AG04450 (cell line): Measurements from ENCODE around the gene ECE1. TPM values are rescaled to one million over a fixed set of nuclear protein-coding genes. Genes with fewer than 3 reads are reported as not detected.

Experiments
- CTCF ChIA-PET: fragments of 300-600, 350-600 bp; formaldehyde crosslinking; extraction: SDS; loops from one replicate; lab custom pipeline; 2022; ENCODE audit warnings: antibody characterized with exemption, inconsistent platforms; lab: Charles Lee
- POLR2A ChIA-PET: fragments of 350-600 bp; formaldehyde crosslinking; extraction: SDS; loops from one replicate; lab custom pipeline; 2021; ENCODE audit warnings: antibody characterized with exemption, inconsistent platforms; lab: Yijun Ruan, JAX
- DNase-seq: peaks from one replicate; pipeline ENCODE4 v3.0.0-alpha.2; 2011; ENCODE audit warnings: low read depth, low spot score
- H3K27ac ChIP-seq: one replicate; pipeline ENCODE4 v1.5.1; 2012; ENCODE audit warnings: low read depth, low read length, control low read depth
- H3K27me3 ChIP-seq: one replicate; pipeline ENCODE4 v1.6.0; 2012; ENCODE audit warnings: low read length; ENCODE audit not compliant: control insufficient read depth, insufficient read depth
- H3K4me3 ChIP-seq: 2 replicates; pipeline ENCODE4 v1.5.1; 2011; ENCODE audit warnings: mild to moderate bottlenecking, low read depth, low read length, control low read depth
- H3K9me3 ChIP-seq: 2 replicates; pipeline ENCODE4 v1.5.1; 2012; ENCODE audit warnings: low read length; ENCODE audit not compliant: control insufficient read depth, insufficient read depth
- CTCF ChIP-seq: IDR thresholded peaks from 2 replicates; pipeline ENCODE4 v1.5.1; 2011; ENCODE audit warnings: low read depth, low read length, control low read depth, inconsistent platforms
- polyA plus RNA-seq: library from polyadenylated mRNA; depleted of rRNA; stranded (reverse); fragments of >200 nt; gene quantifications from 2 replicates; pipeline ENCODE4 v1.2.3, GENCODE V29; 2011

Gene ECE1
- polyA plus RNA-seq, 1 experiment: 161 TPM

- no peak for DNase-seq
- POLR2A ChIA-PET: no interaction called here
- CTCF ChIA-PET: interaction anchor here (0.5 to 3.6 kb wide), 6 partner anchors 8 to 80 kb away, joined by 8 to 39 read pairs (median 32); no protein-coding TSS in a partner anchor
- Histone ChIP-seq H3K27me3 (no peaks in the 10 kb centered on the region), H3K4me3 (no peak overlapping the region), H3K9me3 (no peaks in the 10 kb centered on the region), H3K27ac (no peak overlapping the region)
- TF ChIP-seq CTCF: no peak
Measured at GRCh38 chr1:21268281-21269239, 21.7 kb downstream of the ECE1 start.

- CTCF ChIA-PET: no interaction called here
- POLR2A ChIA-PET: no interaction called here
Measured at GRCh38 chr1:21267191-21268077, 22.8 kb downstream of the ECE1 start.

GRCh38 chr1:21266119-21266774, 24.0 kb downstream of the ECE1 start:
- TF ChIP-seq CTCF: no peak
- POLR2A ChIA-PET: no interaction called here
- CTCF ChIA-PET: interaction anchor here (1.0 kb wide), 1 partner anchor 34 kb away, joined by 3 read pairs; no protein-coding TSS in a partner anchor
- Histone ChIP-seq H3K27ac (no peak overlapping the region), H3K27me3 (no peaks in the 10 kb centered on the region), H3K4me3 (no peak overlapping the region), H3K9me3 (no peaks in the 10 kb centered on the region)
- no peak for DNase-seq

More at GRCh38 chr1:21267191-21268077, 22.8 kb downstream of the ECE1 start:
- no peaks in the 10 kb centered on the region for H3K9me3 ChIP-seq
- DNase-seq: no peak
- no peaks in the 10 kb centered on the region for H3K27me3 ChIP-seq
- TF ChIP-seq CTCF: no peak
- H3K4me3 ChIP-seq: no peak overlapping the region
- H3K27ac ChIP-seq: no peak overlapping the region

GRCh38 chr1:21265644-21266043, 24.6 kb downstream of the ECE1 start:
- ChIA-PET POLR2A (no interaction called here), CTCF (no interaction called here)
- Histone ChIP-seq H3K9me3 (no peaks in the 10 kb centered on the region), H3K4me3 (no peak overlapping the region), H3K27me3 (no peaks in the 10 kb centered on the region), H3K27ac (peak overlapping the region; percentile 39)
- no peak for DNase-seq
- no peak for TF ChIP-seq CTCF
